CD4-positive, alpha-beta T cell treated with Interleukin-10 for 1 hour (primary cell): ENCODE data around the gene MARK4.

Experiments
- DNase-seq: peaks from one replicate; pipeline ENCODE4 v3.0.0-alpha.2; 2020

The MARK4 gene

DNA sequence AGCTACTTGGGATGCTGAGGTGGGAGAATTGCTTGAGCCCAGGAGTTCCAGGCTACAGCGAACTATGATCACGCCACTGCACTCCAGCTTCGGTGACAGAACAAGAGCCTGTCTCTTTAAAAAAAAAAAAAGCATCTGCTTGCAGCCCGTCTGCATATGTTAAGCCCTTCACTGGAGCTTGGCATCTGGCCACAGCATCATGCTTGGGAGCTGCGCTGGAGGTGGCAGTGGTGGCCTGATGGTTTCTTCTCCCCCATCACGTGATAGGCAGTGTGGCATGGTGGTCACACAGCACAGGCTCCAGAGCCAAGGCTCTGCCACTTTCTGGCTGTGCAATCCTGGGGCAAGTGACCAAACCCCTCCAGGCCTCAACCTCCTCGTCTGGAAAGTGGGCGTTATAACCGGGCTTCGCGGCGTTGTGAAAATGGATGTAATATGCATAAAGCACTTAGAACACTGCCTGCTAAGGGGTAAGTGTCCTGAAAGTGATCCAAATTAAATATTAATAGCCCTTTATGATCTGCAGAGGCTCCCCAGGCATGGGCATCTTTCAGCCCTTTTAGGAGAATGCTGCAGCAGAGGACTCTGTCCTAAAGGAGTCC lies 24.4 kb downstream of the MARK4 start:
- DNase-seq = no peak

DNA sequence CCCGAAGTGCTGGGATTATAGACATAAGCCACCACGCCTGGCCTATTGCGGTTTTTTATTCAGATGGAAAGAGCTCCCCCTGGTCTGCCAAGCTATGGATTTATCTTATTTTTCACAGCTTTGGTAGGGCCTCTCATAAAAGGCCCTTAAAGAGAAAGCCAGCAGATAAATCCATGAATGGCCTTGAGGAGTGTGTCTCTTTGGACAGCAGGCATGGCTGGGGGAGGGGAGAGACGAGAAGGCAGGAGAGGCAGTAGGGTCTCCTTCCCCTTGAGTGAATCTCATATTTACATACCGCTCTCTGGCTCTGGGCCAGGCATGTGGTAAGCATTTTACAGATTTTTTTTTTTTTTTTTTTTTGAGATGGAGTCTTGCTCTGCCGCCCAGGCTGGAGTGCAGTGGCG lies 25.2 kb downstream of the MARK4 start:
- DNase-seq = no peak

DNA sequence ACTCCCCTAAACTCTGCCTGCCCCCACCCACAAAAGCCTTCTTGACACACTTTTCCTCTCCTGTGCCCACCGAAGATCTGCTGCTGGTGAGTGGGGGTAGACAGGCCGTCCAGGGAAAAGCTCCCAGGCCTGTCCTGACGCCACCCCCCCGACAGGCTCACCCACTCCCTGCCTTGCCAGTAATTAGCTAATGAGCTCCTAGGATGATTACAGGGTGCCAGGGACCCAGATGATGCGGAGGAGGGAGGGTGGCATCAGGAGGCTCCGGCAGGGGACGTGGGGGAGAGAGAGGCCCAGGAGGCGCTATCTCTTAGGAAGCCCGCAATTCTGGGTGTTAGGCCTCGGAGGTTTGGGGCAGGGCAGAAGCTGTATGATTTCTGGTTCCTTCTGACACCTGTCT lies 27.0 kb downstream of the MARK4 start:
- no peak for DNase-seq

DNA sequence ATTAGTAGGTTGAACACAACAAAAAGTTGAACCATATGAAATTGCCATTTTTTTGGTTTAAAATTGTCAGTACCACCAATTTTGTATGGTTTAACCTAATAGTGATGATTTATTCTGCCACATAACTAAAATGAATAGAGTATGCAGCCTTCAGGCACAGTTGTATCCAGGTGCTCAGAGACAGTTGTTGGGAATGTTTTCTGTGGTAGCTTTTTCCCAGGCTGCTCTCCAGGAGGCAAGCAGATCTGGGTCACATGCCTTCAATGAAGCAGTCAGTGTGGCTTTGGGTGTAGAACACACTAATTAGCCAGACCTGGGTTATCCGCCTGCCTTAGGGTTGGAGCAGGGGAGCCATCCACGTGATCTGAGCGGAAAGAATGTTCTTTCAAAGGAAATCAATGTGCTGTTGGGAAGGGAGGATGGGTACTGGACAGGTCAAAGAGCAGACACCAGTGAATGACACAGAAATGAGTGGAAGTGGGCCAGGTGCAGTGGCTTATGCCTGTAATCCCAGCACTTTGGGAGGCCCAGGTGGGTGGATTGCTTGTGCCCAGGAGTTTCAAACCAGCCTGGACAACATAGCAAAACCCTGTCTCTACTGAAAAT lies 28.6 kb downstream of the MARK4 start:
- DNase-seq = no peak

DNA sequence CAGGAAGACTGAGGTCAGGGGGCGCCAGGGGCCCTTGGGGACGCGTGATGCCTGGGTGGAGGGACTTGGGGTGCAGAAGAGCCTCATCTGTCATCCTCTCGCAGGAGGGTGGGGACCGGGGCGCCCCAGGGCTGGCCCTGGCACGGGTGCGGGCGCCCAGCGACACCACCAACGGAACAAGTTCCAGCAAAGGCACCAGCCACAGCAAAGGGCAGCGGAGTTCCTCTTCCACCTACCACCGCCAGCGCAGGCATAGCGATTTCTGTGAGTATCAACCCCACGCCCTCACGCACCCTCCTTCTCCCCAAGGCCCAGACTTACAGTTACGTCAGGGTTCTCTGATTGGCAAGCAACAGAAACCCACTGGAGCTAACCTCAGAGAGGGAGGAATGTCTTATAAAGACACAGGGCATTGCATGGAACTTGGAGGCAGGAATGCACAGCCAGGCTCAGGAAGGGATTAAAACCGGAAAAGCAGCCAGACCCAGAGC lies 29.4 kb downstream of the MARK4 start:
- no peak for DNase-seq

DNA sequence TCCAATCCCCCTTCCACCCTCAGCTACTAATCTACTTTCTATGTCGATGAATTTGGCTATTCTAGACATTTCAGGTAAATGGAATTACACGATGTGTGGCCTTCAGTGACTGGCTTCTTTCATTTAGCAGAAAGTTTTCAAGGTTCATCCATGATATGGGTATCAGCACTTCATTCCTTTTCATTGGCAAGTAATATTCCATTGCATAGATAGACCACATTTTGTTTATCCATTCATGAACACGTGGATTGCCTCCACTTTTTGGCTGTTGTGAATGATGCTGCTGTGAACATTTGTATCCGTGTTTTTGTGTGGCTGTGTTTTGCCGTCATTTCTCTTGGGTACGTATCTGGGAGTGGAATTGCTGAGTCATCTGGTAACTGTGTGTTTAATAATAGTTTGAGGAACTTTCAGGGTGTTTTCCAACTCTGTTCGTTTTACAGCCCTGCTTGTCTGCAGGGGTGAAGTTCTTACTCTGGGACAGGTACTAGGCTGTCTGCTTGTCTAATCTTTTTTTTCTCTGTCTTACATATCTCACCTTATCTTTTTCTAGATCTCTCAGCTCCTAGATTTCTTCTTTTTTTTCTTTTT lies 32.5 kb downstream of the MARK4 start:
- no peak for DNase-seq

DNA sequence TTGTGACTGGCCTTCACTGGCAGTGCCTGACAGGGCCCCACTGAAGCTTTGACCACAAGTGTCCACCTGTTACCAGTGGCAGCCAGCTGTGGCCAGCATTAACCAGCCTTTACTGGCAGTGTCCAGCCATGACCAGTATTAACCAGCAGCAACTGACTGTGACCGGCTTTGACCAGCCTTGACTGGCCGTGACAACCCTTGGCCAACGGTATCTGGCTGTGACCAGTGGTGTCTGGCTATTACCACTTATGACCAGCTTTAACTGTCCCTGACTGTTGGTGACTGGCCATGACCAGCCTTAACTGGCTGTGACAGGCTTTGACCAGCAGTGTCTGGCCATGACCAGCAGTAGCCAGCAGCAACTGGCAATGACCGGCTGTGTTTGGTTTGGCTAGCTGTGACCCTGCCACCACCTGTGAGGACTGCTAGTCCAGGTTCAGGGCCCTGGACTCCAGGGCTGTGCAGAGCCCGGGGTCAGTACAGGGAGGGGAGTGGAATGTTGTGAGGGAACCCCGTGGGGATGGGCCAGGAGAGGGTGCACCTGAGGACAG lies 39.4 kb downstream of the MARK4 start:
- DNase-seq = no peak

DNA sequence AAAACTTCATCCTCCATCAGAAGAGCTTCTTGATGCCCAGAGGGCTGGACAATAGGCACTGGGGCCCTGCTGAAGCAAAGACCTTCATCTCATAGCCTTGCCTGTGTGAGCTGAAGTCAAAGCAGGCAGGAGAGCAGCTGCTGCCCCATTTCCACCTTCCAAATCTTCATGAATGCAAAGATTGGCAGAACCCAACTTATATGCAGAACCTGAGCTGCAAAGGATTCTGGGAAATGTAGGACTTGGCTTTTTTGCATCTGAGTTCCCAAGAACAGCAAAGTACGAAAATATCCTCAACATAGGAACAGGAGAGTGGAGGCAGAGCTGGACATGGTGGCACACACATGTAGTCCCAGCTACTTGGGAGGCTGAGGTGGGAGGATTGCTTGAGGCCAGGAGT lies 40.8 kb downstream of the MARK4 start:
- DNase-seq = no peak

DNA sequence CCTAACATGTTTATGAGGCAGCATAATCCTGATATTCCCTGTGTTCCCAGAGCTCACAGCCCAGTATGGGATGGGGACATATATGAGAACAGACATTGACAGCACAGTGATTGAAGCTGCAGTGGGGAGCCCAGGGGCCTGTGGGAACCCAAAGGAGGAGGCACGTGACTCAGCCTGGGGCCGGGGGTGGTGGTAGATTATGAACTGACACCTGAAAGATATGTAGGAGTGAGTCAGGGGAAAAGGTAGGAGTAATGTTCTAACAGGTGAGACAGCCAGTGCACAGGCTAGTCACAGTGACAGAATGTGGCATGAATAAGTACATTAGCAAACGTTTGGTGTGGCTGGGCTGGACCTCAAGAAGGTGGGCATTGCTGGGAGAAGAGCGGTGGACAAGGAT lies 42.6 kb downstream of the MARK4 start:
- no peak for DNase-seq

DNA sequence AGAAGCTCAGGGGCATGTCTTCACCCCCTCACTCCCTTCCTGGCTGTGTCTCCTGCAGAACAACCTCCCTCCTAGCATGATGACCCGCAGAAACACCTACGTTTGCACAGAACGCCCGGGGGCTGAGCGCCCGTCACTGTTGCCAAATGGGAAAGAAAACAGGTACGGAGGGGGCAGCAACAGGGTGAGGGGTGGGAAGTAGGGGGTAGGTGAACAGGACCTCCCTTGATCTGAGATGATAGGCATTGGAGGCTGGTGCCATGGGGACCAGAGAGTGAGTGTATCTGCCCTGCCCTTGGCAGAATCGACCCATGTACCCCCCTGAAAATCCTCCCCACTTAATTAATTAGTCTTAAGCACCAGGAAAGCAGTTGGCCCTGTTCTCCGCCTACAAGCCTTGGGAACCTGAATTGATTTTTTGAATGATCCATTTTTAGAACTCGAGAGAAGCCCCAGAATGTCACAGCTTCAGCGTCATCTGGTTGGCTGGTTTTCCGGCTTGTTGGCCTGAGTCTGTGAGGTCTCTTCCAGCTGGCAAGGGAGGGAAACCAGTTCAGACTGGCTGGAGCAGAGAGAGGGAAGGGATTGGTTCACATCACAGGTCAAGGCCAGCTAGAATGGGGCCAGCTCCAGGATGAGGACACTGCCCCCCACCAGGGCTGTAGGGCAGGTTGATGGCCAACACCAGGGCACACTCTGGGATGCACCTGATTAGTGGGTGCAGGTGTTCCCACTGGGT lies 43.4 kb downstream of the MARK4 start:
- no peak for DNase-seq

DNA sequence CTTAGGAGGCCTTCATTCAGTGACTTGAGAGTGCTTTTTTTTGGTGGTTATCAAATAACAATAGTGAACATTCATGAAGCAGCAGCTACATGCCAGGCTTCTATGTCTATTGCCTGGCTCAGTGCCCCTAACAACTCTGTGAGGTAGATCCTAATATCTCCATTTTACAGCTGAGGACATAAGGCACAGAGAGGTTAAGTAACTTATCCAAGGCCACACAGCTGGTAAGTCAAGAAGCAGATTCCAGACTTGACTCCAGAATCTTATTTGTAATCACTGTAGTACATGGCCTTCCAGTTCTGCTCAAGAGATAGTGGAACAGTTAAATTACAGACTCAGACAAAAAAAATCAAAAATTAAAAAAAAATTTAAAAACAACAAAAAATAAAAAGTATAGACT lies 44.8 kb downstream of the MARK4 start:
- DNase-seq = no peak

DNA sequence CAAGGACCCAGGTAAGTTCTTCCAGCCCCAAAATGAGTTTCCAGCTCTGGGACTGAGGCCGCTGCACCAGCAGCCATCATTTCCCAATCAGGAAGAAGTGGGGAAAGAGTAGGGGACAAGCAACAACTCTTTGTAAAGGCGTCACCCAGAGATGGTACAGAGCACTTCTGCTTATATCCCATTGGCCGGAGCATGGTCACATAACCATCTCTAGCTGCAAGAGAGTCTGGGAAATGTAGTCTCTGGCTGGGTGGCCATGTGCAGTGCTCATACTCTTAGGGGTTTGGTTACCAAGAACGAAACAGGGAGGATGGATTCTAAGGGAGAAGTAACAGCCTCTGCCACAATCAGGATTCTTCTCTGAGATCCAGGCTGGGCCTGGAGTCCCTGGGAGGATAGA lies 45.3 kb downstream of the MARK4 start:
- no peak for DNase-seq

DNA sequence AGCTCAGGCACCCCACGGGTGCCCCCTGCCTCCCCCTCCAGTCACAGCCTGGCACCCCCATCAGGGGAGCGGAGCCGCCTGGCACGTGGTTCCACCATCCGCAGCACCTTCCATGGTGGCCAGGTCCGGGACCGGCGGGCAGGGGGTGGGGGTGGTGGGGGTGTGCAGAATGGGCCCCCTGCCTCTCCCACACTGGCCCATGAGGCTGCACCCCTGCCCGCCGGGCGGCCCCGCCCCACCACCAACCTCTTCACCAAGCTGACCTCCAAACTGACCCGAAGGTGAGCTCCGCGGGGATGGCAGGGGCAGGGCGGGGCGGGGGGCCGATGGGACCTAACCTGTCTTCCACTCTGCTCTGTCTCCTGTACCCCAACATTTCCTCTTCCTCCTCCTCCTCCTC lies 46.6 kb downstream of the MARK4 start:
- DNase-seq = no peak

DNA sequence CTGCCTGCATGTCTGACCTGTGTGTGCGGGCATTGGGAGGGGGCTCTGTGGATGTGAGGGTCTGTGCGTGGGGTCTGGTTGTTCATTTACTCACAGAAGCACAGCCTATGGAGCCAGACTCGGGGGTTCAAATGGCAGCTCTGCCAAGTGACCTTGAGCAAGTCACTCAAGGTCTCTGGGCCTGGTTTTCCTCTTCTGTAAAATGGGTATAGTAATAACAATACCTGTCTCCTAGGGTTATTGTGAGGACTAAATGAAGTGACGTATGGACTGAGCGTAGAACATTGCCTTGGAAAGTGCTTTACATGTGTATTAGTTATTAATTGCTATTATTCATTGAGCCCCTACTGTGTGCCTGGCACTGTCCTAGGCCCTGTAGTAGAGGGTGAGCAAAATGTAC lies 47.2 kb downstream of the MARK4 start:
- no peak for DNase-seq

DNA sequence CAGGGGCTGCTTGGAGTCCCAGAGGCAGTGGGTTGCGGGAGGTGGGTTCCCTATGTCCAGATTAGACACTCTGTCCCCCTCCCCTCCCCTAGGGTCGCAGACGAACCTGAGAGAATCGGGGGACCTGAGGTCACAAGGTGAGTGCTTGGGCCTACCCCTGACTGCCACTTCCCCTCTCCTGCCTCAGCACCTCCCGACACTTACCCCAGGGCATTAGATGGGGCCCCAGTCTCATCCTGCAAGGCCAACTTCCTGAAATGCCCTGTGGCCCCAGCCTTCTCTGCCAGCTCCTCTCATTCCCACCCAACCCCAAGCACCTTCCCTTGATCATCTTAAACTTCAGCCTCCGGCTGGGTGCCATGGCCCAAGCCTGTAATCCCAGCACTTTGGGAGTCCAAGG lies 48.6 kb downstream of the MARK4 start:
- no peak for DNase-seq

DNA sequence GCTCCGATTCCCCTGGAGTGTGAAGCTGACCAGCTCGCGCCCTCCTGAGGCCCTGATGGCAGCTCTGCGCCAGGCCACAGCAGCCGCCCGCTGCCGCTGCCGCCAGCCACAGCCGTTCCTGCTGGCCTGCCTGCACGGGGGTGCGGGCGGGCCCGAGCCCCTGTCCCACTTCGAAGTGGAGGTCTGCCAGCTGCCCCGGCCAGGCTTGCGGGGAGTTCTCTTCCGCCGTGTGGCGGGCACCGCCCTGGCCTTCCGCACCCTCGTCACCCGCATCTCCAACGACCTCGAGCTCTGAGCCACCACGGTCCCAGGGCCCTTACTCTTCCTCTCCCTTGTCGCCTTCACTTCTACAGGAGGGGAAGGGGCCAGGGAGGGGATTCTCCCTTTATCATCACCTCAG lies 51.3 kb downstream of the MARK4 start:
- no peak for DNase-seq

DNA sequence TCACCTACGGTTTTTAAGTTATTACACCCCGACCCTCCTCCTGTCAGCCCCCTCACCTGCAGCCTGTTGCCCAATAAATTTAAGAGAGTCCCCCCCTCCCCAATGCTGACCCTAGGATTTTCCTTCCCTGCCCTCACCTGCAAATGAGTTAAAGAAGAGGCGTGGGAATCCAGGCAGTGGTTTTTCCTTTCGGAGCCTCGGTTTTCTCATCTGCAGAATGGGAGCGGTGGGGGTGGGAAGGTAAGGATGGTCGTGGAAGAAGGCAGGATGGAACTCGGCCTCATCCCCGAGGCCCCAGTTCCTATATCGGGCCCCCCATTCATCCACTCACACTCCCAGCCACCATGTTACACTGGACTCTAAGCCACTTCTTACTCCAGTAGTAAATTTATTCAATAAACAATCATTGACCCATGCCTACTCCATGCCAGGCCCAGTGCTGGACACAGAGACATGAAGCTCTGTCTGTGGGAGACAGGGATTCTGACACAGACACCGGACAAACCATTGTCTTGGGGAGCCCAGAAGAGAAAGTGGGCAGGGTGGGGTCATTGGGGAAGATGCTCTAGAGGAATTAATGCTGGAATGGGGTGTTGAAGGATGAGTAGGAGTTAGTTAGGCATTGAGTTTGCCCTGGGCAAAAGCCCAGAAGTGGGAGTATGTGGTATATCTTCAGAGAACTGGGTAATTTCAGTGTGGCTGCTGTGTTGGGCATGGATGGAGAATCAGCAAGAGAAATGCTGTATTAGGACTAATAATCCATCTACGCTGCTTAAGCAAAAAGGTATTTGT lies 52.4 kb downstream of the MARK4 start:
- DNase-seq = no peak

DNA sequence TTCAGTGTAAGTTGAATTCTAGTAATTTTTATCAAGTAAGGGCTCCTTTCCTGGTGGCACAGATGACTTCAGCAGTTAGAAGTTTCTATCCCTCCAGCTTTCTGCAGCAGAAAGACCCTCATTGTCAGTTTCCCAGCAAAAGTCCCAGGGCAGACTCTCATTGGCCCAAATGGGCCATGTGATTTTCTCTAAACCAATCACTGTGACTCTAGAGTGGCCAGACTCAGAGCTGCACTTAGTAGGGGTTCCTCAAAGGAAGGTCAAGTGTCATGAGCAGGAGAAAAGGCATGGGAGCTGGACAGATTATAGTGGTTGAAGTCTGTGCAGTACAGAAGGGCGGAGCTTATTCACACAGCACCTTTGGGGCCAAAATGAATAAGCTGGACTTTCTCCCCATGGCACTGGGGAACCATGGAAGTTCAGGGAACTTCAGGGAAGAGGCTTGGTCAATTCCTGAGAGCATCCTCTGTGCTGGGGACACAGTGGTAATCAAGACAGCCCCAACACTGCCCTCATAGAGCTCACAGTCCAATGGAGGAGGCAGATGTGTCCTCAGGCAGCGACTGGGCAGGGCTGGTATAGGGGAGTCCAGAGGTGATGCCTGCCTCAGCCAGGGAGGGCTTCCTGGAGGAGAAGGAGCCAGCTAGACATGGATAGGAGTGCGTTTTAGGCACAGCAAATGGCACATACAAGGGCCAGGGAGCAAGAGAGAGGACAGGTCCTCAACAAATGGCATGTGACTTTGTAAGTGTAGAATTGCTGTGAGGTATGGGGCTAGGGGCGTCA lies 53.3 kb downstream of the MARK4 start:
- DNase-seq = no peak

DNA sequence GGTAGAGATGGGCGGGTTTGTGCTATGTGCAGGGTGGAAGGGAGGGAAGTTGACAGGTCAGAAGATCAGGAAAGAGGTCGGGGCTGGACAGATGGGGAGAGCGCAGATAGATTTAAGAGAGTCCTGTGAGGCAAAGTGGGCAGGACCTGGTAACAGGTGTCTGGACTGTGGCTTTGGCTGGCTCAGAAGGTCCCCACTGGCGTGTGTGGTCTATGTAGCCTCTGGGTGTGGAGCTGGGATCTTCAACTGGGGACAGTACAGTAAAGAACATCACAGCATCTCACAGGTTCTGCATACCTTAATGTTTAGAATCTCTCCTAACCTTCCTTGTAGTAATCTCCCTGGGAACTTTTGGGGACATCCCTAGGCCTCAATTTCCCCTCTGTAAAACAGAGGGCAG lies 53.9 kb downstream of the MARK4 start:
- no peak for DNase-seq

DNA sequence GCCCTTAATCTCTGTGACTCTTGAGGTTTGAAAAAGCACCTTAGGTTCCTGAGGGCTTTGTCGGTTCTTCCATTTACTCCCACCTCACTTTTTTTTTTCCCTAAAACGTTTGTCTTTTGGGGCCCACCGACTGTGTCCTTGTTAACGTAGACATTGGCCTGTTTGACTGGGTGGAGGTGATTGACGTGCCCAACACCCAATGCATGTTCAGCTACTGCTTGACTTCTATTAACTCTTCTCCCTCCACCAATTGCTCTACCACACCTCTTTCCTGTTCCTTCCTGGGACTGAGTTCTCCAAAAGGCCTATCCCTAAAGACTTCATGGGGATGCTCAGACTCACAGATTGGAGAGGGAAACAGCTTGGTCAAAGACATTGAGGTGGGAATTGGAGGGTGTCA lies 54.4 kb downstream of the MARK4 start:
- DNase-seq = no peak

DNA sequence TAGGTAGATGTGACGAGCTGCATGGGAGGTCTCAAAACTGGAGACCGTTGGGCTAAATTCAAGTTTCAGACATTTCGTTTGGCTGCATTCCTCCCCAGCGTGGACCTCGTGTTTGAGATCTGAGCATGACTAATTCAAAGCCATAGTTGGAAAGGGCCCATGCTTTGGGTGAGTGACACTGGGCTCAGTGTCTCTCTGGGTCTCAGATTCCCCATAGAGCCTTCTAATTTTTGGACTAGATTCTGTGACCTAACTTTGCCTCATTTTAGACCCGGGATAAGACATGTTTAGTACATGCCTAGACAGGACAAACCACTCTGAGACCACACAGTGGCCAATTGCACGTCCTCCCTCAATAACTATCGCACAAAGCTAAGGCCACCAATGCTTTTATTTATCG lies 55.0 kb downstream of the MARK4 start:
- no peak for DNase-seq

DNA sequence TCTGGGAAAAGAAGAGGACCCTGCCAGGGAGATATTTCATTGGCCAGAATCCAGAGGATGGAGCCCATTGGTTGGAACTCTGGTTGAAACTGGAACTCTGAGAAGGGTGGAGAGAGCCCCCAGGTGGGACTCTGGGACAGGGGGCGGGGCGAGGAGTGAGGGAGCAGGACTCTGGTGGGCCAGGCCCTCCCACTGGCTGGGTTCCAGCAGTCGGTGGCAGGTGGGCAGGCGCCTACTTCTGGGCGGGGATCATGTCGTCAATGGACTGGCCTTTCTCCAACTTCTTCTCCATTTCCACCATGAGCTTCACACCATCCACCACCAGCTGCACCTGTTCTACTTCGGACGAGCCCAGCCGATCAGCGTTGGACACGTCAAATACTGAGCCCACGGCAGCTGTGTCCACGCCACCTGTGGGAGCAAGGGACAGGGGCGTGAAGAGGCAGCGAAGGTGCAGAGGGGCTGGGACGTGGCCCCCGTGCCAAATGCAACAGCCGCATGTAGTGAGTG lies 55.5 kb downstream of the MARK4 start:
- DNase-seq = no peak
